HL-60 (cell line): ENCODE data around the gene MRPL33.

Source experiments
- CTCF ChIP-seq: IDR thresholded peaks from one replicate; pipeline ENCODE4 v1.5.1; 2011; ENCODE audit warnings: low read length, control low read depth, inconsistent platforms; ENCODE audit not compliant: insufficient read depth
- GABPA ChIP-seq: IDR thresholded peaks from 2 replicates; pipeline ENCODE4 v1.6.1; 2012; ENCODE audit warnings: low read depth
- POLR2AphosphoS5 ChIP-seq: IDR thresholded peaks from 2 replicates; pipeline ENCODE4 v1.6.1; 2012; ENCODE audit warnings: low read depth

- TF ChIP-seq POLR2AphosphoS5 (no peak), CTCF (no peak), GABPA (no peak)
Observed at GRCh38 chr2:27729198-27729597, 42.3 kb upstream of the MRPL33 start.
